Keratinocyte (primary cell): ENCODE data around the gene GRK3. TPM values are rescaled to one million over a fixed set of nuclear protein-coding genes. Genes with fewer than 3 reads are reported as not detected.

Experiments
- DNase-seq: peaks from one replicate; pipeline ENCODE4 v3.0.0-alpha.2; 2011; ENCODE audit warnings: low read depth, missing footprints, low spot score
- FAIRE-seq: peaks from 2 replicates; lab custom pipeline; 2011; peaks lifted over from hg19 to GRCh38; lab: Jason Lieb, UNC
- H2AFZ ChIP-seq: 2 replicates; pipeline ENCODE4 v1.6.0; 2012; ENCODE audit warnings: low read length, control low read depth, inconsistent platforms; ENCODE audit not compliant: control insufficient read depth
- H3K27ac ChIP-seq: 2 replicates; pipeline ENCODE4 v1.5.1; 2011; ENCODE audit warnings: low read length; ENCODE audit not compliant: control insufficient read depth, insufficient read depth
- H3K27me3 ChIP-seq: 3 replicates; pipeline ENCODE4 v1.6.0; 2011; ENCODE audit warnings: low read length; ENCODE audit not compliant: control insufficient read depth, insufficient read depth; ENCODE audit errors: extremely low read depth
- H3K36me3 ChIP-seq, 2 experiments: 2 replicates in 1 of 2; 3 replicates in 1 of 2; pipeline ENCODE4 v1.5.1; 2011; ENCODE audit warnings: low read length in 2 of 2, mild to moderate bottlenecking in 1 of 2; ENCODE audit not compliant: control insufficient read depth in 2 of 2, insufficient read depth in 2 of 2; ENCODE audit errors: extremely low read depth in 1 of 2
- H3K4me1 ChIP-seq: 3 replicates; pipeline ENCODE4 v1.5.1; 2011; ENCODE audit warnings: low read length; ENCODE audit not compliant: control insufficient read depth, insufficient read depth; ENCODE audit errors: extremely low read depth
- H3K4me2 ChIP-seq: 3 replicates; pipeline ENCODE4 v1.6.0; 2011; ENCODE audit warnings: low read depth, low read length; ENCODE audit not compliant: control insufficient read depth, insufficient read depth; ENCODE audit errors: extremely low read depth
- H3K4me3 ChIP-seq, 3 experiments: fragments of 200-600 bp in 1 of 3; sonication (generic) in 1 of 3; 2 replicates in 2 of 3; 3 replicates in 1 of 3; pipeline ENCODE4 v1.5.1; 2011 to 2016; ENCODE audit warnings: low read length in 3 of 3, mild to moderate bottlenecking in 3 of 3, control low read depth in 2 of 3, inconsistent platforms in 1 of 3, low read depth in 1 of 3, mixed read lengths in 1 of 3, mixed run types in 1 of 3, moderate library complexity in 1 of 3; ENCODE audit not compliant: control insufficient read depth in 2 of 3, insufficient read depth in 2 of 3; ENCODE audit errors: extremely low read depth in 1 of 3
- H3K79me2 ChIP-seq: 2 replicates; pipeline ENCODE4 v1.6.0; 2012; ENCODE audit warnings: low read length; ENCODE audit not compliant: control insufficient read depth, insufficient read depth
- H3K9ac ChIP-seq: 3 replicates; pipeline ENCODE4 v1.6.0; 2011; ENCODE audit warnings: low read length; ENCODE audit not compliant: control insufficient read depth, insufficient read depth; ENCODE audit errors: extremely low read depth
- H3K9me1 ChIP-seq: 3 replicates; pipeline ENCODE4 v1.6.0; 2011; ENCODE audit warnings: low read length; ENCODE audit not compliant: control insufficient read depth, insufficient read depth; ENCODE audit errors: extremely low read depth
- H3K9me3 ChIP-seq: 2 replicates; pipeline ENCODE4 v1.5.1; 2012; ENCODE audit warnings: low read depth, low read length; ENCODE audit not compliant: control insufficient read depth
- H4K20me1 ChIP-seq: 3 replicates; pipeline ENCODE4 v1.6.0; 2011; ENCODE audit warnings: low read length; ENCODE audit not compliant: control insufficient read depth, insufficient read depth; ENCODE audit errors: extremely low read depth
- CTCF ChIP-seq, 3 experiments: IDR thresholded peaks in 1 of 3; conservative IDR thresholded peaks in 1 of 3; optimal IDR thresholded peaks in 1 of 3; 2 replicates in 2 of 3; 3 replicates in 1 of 3; pipeline versions ENCODE3 to v1.5.1; 2011; ENCODE audit warnings: low read length in 3 of 3, mild to moderate bottlenecking in 3 of 3, moderate library complexity in 2 of 3, control low read depth in 1 of 3, inconsistent platforms in 1 of 3; ENCODE audit not compliant: insufficient read depth in 2 of 3; ENCODE audit errors: extremely low read depth in 1 of 3
- EZH2 ChIP-seq: IDR thresholded peaks from one replicate; pipeline ENCODE4 v1.6.1; 2012; ENCODE audit warnings: inconsistent platforms, mild to moderate bottlenecking, low read length, moderate library complexity
- dilution Hi-C: fragments of 300-500 bp; cut with MboI; formaldehyde crosslinking; loops from one replicate; pipeline ENCODE4 v1.7.0; 2020; ENCODE audit warnings: low sequenced_read_pairs; ENCODE audit not compliant: extremely low pct_ligation_motif_present
- polyA plus RNA-seq, 5 experiments: library from polyadenylated mRNA; depleted of rRNA in 3 of 5; stranded (reverse) in 3 of 5; stranded (forward) in 1 of 5; unstranded in 1 of 5; fragments of >200 nt; gene quantifications; 1 replicate in 1 of 5; 2 replicates in 3 of 5; 3 replicates in 1 of 5; pipeline versions ENCODE4 v1.2.1 to v1.2.3, GENCODE V29; 2011 to 2012; ENCODE audit warnings: missing spikeins in 2 of 5, low read depth in 1 of 5, low replicate concordance in 1 of 5

GRK3 gene
- polyA plus RNA-seq, 1 donor (not counting 4 experiments of a cell fraction or from before 2014, with no cell fraction given), result 8.1 TPM

GRCh38 chr22:25763239-25763777, 198.8 kb downstream of the GRK3 start:
- H3K4me2 ChIP-seq, result no peak overlapping the region
- no peak overlapping the region for H3K9ac ChIP-seq
- H3K4me3 ChIP-seq, result no peak overlapping the region
- no peaks in the 10 kb centered on the region for H4K20me1 ChIP-seq
- H3K36me3 ChIP-seq, result no peaks in the 10 kb centered on the region
- no peaks in the 10 kb centered on the region for H3K9me1 ChIP-seq
- no peaks in the 10 kb centered on the region for H3K79me2 ChIP-seq
- H2AFZ ChIP-seq, result no peak overlapping the region
- TF ChIP-seq CTCF (optimal IDR thresholded peaks at IDR 0.05 in 1 of 3, IDR thresholded peaks at IDR 0.05 in 1 of 3, conservative IDR thresholded peaks at IDR 0.05 in 1 of 3; ENCODE audit: extremely low read depth in 1 of 3, insufficient read depth in 2 of 3, low read length in 3 of 3), result no peak
- no peak for TF ChIP-seq EZH2
- DNase-seq (no peak), FAIRE-seq (no peak)
- dilution Hi-C loops, result no loop called here
- no peaks in the 10 kb centered on the region for H3K27me3 ChIP-seq
- H3K9me3 ChIP-seq, result peaks cover 9% of the 10 kb centered on the region
- no peak overlapping the region for H3K27ac ChIP-seq
- peaks cover 17% of the 10 kb centered on the region for H3K4me1 ChIP-seq

GRCh38 chr22:25764270-25765015, 200.0 kb downstream of the GRK3 start:
- no peak overlapping the region for H3K27ac ChIP-seq
- no peak for FAIRE-seq
- H3K27me3 ChIP-seq, result no peaks in the 10 kb centered on the region
- TF ChIP-seq EZH2 (no peak), CTCF (optimal IDR thresholded peaks at IDR 0.05 in 1 of 3, IDR thresholded peaks at IDR 0.05 in 1 of 3, conservative IDR thresholded peaks at IDR 0.05 in 1 of 3; ENCODE audit: extremely low read depth in 1 of 3, insufficient read depth in 2 of 3, low read length in 3 of 3) (peak in 2 of 3 experiments; percentile 11 to 40)
- H3K4me3 ChIP-seq, result no peak overlapping the region
- dilution Hi-C loops, result no loop called here
- no peak for DNase-seq
- H4K20me1 ChIP-seq, result no peaks in the 10 kb centered on the region
- peaks cover 9% of the 10 kb centered on the region for H3K4me1 ChIP-seq
- no peaks in the 10 kb centered on the region for H3K79me2 ChIP-seq
- H2AFZ ChIP-seq, result no peak overlapping the region
- no peak overlapping the region for H3K4me2 ChIP-seq
- H3K9me1 ChIP-seq, result no peaks in the 10 kb centered on the region
- H3K36me3 ChIP-seq, result no peaks in the 10 kb centered on the region
- no peak overlapping the region for H3K9ac ChIP-seq
- peaks cover 9% of the 10 kb centered on the region for H3K9me3 ChIP-seq
